Panc1 (cell line): ENCODE results near the gene HS6ST3. TPM values are rescaled to one million over a fixed set of nuclear protein-coding genes. Genes with fewer than 3 reads are reported as not detected.

Experiments used
- ATAC-seq: fragments of 200-7000 bp; cut with Tn5 transposase; 2 replicates; pipeline ENCODE4 v1.9.1; 2020; ENCODE audit warnings: mild to moderate bottlenecking, moderate library complexity
- BruUV-seq: library from RNA; stranded (reverse); fragments of 400-500 nt; replicated peaks from 2 replicates; lab custom pipeline; 2021; lab: Mats Ljungman, UMichigan
- CTCF ChIA-PET: fragments of 300-600 bp; sonication (Branson Sonifier 250); formaldehyde crosslinking; loops from one replicate; lab custom pipeline; 2022; ENCODE audit warnings: antibody characterized with exemption; lab: Charles Lee
- POLR2A ChIA-PET: fragments of 300-600 bp; sonication (Branson Sonifier 250); formaldehyde crosslinking; loops from one replicate; lab custom pipeline; 2022; ENCODE audit warnings: antibody characterized with exemption; lab: Charles Lee
- DNase-seq: peaks from one replicate; pipeline ENCODE4 v3.0.0-alpha.2; 2010; ENCODE audit warnings: low read depth, low spot score
- H3K27ac ChIP-seq: 2 replicates; pipeline ENCODE4 v1.5.1; 2011; ENCODE audit warnings: mild to moderate bottlenecking, low read length, inconsistent platforms
- H3K27me3 ChIP-seq: fragments of 200-500 bp; sonication (Bioruptor generic); 2 replicates; pipeline ENCODE4 v1.6.0; 2014; ENCODE audit warnings: low read length, inconsistent platforms; ENCODE audit not compliant: control insufficient read depth, insufficient read depth
- H3K36me3 ChIP-seq: fragments of 200-500 bp; sonication (Bioruptor generic); 2 replicates; pipeline ENCODE4 v1.5.1; 2014; ENCODE audit warnings: inconsistent platforms, mild to moderate bottlenecking, low read length, moderate library complexity; ENCODE audit not compliant: control insufficient read depth, insufficient read depth
- H3K4me1 ChIP-seq: 2 replicates; pipeline ENCODE4 v1.5.1; 2011; ENCODE audit warnings: inconsistent platforms, mild to moderate bottlenecking, low read length, moderate library complexity; ENCODE audit not compliant: control insufficient read depth, insufficient read depth
- H3K4me3 ChIP-seq, 2 experiments: 2 replicates each; pipeline ENCODE4 v1.5.1; 2011 to 2012; ENCODE audit warnings: low read depth in 2 of 2, low read length in 2 of 2, mild to moderate bottlenecking in 2 of 2, inconsistent platforms in 1 of 2, moderate library complexity in 1 of 2
- H3K9me3 ChIP-seq: fragments of 200-500 bp; sonication (Bioruptor generic); 2 replicates; pipeline ENCODE4 v1.5.1; 2014; ENCODE audit warnings: low read depth, mild to moderate bottlenecking, inconsistent platforms, low read length, moderate library complexity; ENCODE audit not compliant: control insufficient read depth, insufficient read depth
- POLR2AphosphoS5 ChIP-seq: IDR thresholded peaks from 2 replicates; pipeline ENCODE4 v1.6.1; 2012; ENCODE audit warnings: mild to moderate bottlenecking, low read depth, low read length, moderate library complexity
- SIN3A ChIP-seq: IDR thresholded peaks from 2 replicates; pipeline ENCODE4 v1.6.1; 2012; ENCODE audit warnings: low read depth, mild to moderate bottlenecking, low read length, moderate library complexity, borderline replicate concordance; ENCODE audit not compliant: insufficient read depth
- TCF7L2 ChIP-seq: IDR thresholded peaks from 2 replicates; pipeline ENCODE4 v1.6.1; 2011; ENCODE audit warnings: mild to moderate bottlenecking, low read depth, low read length, inconsistent platforms
- in situ Hi-C: cut with HindIII; loops from 2 replicates; pipeline ENCODE4 v1.10.0; 2016; ENCODE audit warnings: low sequenced_read_pairs, low pct_unique_long_range_greater_than_20kb
- intact Hi-C: fragments of 100-400 bp; cut with micrococcal nuclease; formaldehyde crosslinking; loops from one replicate; pipeline ENCODE4 v1.10.0; 2022; ENCODE audit not compliant: unreplicated experiment
- total RNA-seq: library from RNA; stranded (reverse); gene quantifications from one replicate; pipeline ENCODE4 v1.2.1, GENCODE V29; 2021; ENCODE audit not compliant: unreplicated experiment
- TF ChIP-seq, protein P1 (sequence below): fragments of 450-650 bp; IDR thresholded peaks from 2 replicates; pipeline ENCODE4 v1.5.1; 2017; ENCODE audit warnings: mild to moderate bottlenecking
- TF ChIP-seq, protein P2 (sequence below), 2 experiments: IDR thresholded peaks; 2 replicates each; pipeline ENCODE4 v1.6.1; 2011 to 2012; ENCODE audit warnings: low read depth in 2 of 2, control low read depth in 1 of 2, low read length in 1 of 2, mild to moderate bottlenecking in 1 of 2, moderate library complexity in 1 of 2; ENCODE audit not compliant: insufficient read depth in 1 of 2

The HS6ST3 gene
- total RNA-seq, 1 experiment from 2014 or later, result 0.13 TPM

DNA sequence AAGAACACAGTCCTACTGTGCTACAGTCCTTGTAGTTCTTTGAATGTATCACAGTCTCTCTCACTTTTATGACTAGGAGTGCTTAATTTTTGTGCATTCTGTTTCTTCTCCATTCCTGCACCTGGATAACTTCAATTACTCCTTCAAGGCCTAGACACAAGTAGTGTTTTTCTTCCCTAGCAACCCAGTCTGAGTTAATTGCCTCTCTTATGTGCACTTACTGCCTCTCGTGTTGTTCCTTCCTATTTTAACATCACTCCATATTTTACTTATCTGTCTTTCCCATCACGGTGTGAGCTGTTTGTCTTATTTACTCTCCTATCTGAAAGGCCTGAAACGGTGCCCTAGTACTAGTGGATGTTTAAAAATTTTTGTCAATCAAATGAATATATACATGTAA lies 101.5 kb downstream of the HS6ST3 start:
- intact Hi-C loops (no loop called here), in situ Hi-C loops (no loop called here)
- ChIA-PET POLR2A (no interaction called here), CTCF (no interaction called here)
- TF ChIP-seq, protein P1, sequence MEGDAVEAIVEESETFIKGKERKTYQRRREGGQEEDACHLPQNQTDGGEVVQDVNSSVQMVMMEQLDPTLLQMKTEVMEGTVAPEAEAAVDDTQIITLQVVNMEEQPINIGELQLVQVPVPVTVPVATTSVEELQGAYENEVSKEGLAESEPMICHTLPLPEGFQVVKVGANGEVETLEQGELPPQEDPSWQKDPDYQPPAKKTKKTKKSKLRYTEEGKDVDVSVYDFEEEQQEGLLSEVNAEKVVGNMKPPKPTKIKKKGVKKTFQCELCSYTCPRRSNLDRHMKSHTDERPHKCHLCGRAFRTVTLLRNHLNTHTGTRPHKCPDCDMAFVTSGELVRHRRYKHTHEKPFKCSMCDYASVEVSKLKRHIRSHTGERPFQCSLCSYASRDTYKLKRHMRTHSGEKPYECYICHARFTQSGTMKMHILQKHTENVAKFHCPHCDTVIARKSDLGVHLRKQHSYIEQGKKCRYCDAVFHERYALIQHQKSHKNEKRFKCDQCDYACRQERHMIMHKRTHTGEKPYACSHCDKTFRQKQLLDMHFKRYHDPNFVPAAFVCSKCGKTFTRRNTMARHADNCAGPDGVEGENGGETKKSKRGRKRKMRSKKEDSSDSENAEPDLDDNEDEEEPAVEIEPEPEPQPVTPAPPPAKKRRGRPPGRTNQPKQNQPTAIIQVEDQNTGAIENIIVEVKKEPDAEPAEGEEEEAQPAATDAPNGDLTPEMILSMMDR, result no peak
- TF ChIP-seq TCF7L2 (no peak), SIN3A (no peak)
- Histone ChIP-seq H3K4me3 (no peak overlapping the region), H3K9me3 (no peaks in the 10 kb centered on the region), H3K27me3 (no peaks in the 10 kb centered on the region; the same call in 1 of the 2 replicates), H3K36me3 (no peaks in the 10 kb centered on the region), H3K27ac (no peak overlapping the region), H3K4me1 (no peaks in the 10 kb centered on the region)
- no TSS peak for BruUV-seq
- ATAC-seq (no peak), DNase-seq (no peak)

DNA sequence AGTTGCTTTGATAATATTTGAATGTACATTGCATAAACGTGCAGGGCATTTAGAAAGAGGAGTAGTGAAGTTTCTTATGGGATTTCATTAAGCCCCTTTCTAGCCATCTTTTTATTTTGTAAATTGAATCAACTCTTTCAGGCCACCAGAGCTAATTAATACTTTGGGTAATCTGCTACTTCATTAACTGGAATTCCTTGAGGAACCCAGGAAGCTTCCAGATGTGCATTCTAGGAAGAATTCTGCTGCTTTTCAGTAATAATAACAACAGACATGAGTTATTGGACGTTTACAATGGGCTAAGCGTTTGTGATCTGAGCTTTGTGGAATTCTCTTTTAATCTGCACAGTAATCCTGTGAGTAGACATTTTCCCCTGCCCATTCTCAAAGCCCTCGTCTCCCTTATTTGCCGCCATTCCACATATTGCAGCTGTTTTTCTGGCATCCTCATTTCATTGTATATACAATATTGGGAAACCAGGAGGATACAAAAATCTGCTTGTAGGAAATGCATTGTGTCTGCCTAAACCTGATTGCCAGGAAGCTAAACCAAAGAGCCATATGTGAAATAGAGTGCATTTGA lies 103.9 kb downstream of the HS6ST3 start:
- CTCF ChIA-PET, result no interaction called here
- H3K9me3 ChIP-seq, result no peaks in the 10 kb centered on the region
- H3K27me3 ChIP-seq, result no peaks in the 10 kb centered on the region; the same call in 1 of the 2 replicates
- POLR2A ChIA-PET, result no interaction called here
- no TSS peak for BruUV-seq
- ATAC-seq (no peak), DNase-seq (no peak)
- H3K27ac ChIP-seq, result no peak overlapping the region
- H3K36me3 ChIP-seq, result no peaks in the 10 kb centered on the region
- TF ChIP-seq SIN3A, result no peak
- TF ChIP-seq, protein P1, result no peak
- no peak for TF ChIP-seq POLR2AphosphoS5
- TF ChIP-seq, protein P2, sequence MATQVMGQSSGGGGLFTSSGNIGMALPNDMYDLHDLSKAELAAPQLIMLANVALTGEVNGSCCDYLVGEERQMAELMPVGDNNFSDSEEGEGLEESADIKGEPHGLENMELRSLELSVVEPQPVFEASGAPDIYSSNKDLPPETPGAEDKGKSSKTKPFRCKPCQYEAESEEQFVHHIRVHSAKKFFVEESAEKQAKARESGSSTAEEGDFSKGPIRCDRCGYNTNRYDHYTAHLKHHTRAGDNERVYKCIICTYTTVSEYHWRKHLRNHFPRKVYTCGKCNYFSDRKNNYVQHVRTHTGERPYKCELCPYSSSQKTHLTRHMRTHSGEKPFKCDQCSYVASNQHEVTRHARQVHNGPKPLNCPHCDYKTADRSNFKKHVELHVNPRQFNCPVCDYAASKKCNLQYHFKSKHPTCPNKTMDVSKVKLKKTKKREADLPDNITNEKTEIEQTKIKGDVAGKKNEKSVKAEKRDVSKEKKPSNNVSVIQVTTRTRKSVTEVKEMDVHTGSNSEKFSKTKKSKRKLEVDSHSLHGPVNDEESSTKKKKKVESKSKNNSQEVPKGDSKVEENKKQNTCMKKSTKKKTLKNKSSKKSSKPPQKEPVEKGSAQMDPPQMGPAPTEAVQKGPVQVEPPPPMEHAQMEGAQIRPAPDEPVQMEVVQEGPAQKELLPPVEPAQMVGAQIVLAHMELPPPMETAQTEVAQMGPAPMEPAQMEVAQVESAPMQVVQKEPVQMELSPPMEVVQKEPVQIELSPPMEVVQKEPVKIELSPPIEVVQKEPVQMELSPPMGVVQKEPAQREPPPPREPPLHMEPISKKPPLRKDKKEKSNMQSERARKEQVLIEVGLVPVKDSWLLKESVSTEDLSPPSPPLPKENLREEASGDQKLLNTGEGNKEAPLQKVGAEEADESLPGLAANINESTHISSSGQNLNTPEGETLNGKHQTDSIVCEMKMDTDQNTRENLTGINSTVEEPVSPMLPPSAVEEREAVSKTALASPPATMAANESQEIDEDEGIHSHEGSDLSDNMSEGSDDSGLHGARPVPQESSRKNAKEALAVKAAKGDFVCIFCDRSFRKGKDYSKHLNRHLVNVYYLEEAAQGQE (IDR thresholded peaks at IDR 0.05; ENCODE audit: insufficient read depth in 1 of 2, low read depth in 2 of 2, low read length in 1 of 2), result no peak
- no peak for TF ChIP-seq TCF7L2
- H3K4me3 ChIP-seq, result no peak overlapping the region
- in situ Hi-C loops (no loop called here), intact Hi-C loops (no loop called here)
- H3K4me1 ChIP-seq, result no peaks in the 10 kb centered on the region
